Calu3 (cell line): ENCODE measurements around the gene VTI1B. TPM values are rescaled to one million over a fixed set of nuclear protein-coding genes. Genes with fewer than 3 reads are reported as not detected.

Experiments used
- BruUV-seq: library from RNA; stranded (reverse); fragments of 400-500 nt; replicated peaks from 2 replicates; lab custom pipeline; 2021; lab: Mats Ljungman, UMichigan
- CTCF ChIA-PET: fragments of 300-600 bp; sonication (Branson Sonifier 250); formaldehyde crosslinking; loops from one replicate; lab custom pipeline; 2022; ENCODE audit warnings: antibody characterized with exemption; lab: Charles Lee
- DNase-seq: peaks from one replicate; pipeline ENCODE4 v3.0.0; 2022
- H3K27ac Mint-ChIP-seq: one replicate; pipeline ENCODE4 v1.8.0; 2022; ENCODE audit warnings: mixed read lengths; ENCODE audit not compliant: unreplicated experiment
- H3K27me3 Mint-ChIP-seq: one replicate; pipeline ENCODE4 v1.8.0; 2022; ENCODE audit warnings: mixed read lengths; ENCODE audit not compliant: unreplicated experiment
- H3K36me3 Mint-ChIP-seq: one replicate; pipeline ENCODE4 v1.8.0; 2022; ENCODE audit warnings: mild to moderate bottlenecking, moderate library complexity, mixed read lengths; ENCODE audit not compliant: insufficient read depth, unreplicated experiment
- H3K4me1 Mint-ChIP-seq: one replicate; pipeline ENCODE4 v1.8.0; 2022; ENCODE audit warnings: mild to moderate bottlenecking, low read depth, mixed read lengths; ENCODE audit not compliant: unreplicated experiment
- H3K4me3 Mint-ChIP-seq: one replicate; pipeline ENCODE4 v1.8.0; 2022; ENCODE audit warnings: mild to moderate bottlenecking, low read depth, moderate library complexity, mixed read lengths; ENCODE audit not compliant: unreplicated experiment
- H3K9me3 Mint-ChIP-seq: one replicate; pipeline ENCODE4 v1.8.0; 2022; ENCODE audit warnings: low read depth, mixed read lengths; ENCODE audit not compliant: unreplicated experiment
- intact Hi-C: fragments of 100-400 bp; cut with micrococcal nuclease; formaldehyde crosslinking; loops from one replicate; pipeline ENCODE4 v1.10.0; 2022; ENCODE audit not compliant: unreplicated experiment
- total RNA-seq: library from RNA; stranded (reverse); gene quantifications from 2 replicates; pipeline ENCODE4 v1.2.3, GENCODE V29; 2022
- TF ChIP-seq, protein P1 (sequence below): fragments of 200-600 bp; IDR thresholded peaks from one replicate; pipeline ENCODE4 v1.8.0; 2022; ENCODE audit warnings: antibody characterized with exemption; ENCODE audit not compliant: unreplicated experiment

Gene VTI1B
- total RNA-seq, 1 experiment from 2014 or later = 75.5 TPM

DNA sequence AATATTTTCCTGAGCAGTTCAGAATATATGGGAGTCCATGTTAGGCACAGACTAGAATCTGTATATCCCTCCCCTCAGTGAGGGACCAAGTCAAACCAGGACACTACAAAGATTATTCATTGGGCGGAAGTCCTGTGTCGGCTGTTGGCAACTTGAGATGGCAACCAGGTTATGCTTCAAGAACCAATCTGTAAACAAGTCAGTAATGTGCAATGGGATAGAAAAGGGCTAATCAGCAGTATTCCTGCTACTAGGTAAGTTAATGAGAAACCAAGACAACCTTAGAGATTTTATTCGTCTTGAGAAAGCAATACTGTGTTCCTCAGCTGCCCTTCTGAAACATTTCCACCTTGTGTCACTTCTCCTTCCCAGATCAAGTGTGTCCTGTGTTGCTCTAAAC, 28.3 kb downstream of the VTI1B start:
- peaks cover 11% of the 10 kb centered on the region for H3K36me3 Mint-ChIP-seq
- no TSS peak for BruUV-seq
- H3K27me3 Mint-ChIP-seq = no peaks in the 10 kb centered on the region

DNA sequence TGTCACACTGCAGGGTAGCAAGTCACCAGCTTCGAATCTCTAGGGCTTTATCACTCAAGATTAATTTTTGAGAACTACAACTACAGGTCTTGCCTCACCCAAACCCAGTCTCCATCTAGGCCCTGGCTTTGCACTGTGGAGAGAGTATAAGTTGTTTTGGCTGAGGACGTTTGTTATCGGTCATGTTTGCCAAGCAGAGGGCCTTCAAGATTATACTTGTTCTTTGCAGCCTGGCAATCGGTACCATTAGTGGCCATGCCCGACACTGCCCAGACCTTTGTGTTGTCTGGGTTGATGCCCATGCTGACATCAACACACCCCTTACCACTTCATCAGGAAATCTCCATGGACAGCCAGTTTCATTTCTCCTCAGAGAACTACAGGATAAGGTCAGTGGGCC, 29.0 kb downstream of the VTI1B start:
- DNase-seq = no peak
- peaks cover 11% of the 10 kb centered on the region for H3K36me3 Mint-ChIP-seq
- no peaks in the 10 kb centered on the region for H3K4me1 Mint-ChIP-seq
- TF ChIP-seq, protein P1, sequence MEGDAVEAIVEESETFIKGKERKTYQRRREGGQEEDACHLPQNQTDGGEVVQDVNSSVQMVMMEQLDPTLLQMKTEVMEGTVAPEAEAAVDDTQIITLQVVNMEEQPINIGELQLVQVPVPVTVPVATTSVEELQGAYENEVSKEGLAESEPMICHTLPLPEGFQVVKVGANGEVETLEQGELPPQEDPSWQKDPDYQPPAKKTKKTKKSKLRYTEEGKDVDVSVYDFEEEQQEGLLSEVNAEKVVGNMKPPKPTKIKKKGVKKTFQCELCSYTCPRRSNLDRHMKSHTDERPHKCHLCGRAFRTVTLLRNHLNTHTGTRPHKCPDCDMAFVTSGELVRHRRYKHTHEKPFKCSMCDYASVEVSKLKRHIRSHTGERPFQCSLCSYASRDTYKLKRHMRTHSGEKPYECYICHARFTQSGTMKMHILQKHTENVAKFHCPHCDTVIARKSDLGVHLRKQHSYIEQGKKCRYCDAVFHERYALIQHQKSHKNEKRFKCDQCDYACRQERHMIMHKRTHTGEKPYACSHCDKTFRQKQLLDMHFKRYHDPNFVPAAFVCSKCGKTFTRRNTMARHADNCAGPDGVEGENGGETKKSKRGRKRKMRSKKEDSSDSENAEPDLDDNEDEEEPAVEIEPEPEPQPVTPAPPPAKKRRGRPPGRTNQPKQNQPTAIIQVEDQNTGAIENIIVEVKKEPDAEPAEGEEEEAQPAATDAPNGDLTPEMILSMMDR = no peak
- no TSS peak for BruUV-seq
- H3K4me3 Mint-ChIP-seq = no peak overlapping the region
- no peaks in the 10 kb centered on the region for H3K9me3 Mint-ChIP-seq
- intact Hi-C loops = no loop called here
- CTCF ChIA-PET = interaction anchor here (0.7 kb wide), 1 partner anchor 854 kb away, joined by 6 read pairs; no protein-coding TSS in a partner anchor
- H3K27ac Mint-ChIP-seq = no peak overlapping the region
- no peaks in the 10 kb centered on the region for H3K27me3 Mint-ChIP-seq

More for the DNA sequence above, 28.3 kb downstream of the VTI1B start:
- Mint-ChIP-seq H3K9me3 (no peaks in the 10 kb centered on the region), H3K27ac (no peak overlapping the region), H3K4me3 (no peak overlapping the region), H3K4me1 (no peaks in the 10 kb centered on the region)
- CTCF ChIA-PET = no interaction called here
- intact Hi-C loops = no loop called here
- TF ChIP-seq, protein P1 = no peak
- no peak for DNase-seq

DNA sequence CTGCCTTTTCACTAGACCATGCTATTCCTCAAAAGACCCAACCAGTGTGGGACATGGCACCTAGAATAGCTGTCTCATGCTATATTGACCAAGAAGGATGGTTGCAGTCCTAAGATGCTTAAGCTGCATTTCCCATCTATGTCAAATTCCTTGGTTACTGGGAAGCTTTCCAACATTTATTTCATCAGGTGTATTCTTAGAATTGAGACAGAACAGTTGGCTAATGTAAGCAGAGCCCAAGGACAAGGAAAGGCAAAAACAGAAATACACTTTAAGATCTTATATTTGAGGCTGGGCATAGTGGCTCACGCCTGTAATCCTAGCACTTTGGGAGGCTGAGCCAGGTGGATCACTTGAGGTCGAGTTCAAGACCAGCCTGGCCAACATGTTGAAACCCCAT, 30.0 kb downstream of the VTI1B start:
- no peaks in the 10 kb centered on the region for H3K9me3 Mint-ChIP-seq
- H3K36me3 Mint-ChIP-seq = peaks cover 7% of the 10 kb centered on the region
- BruUV-seq = no TSS peak
- no peak overlapping the region for H3K27ac Mint-ChIP-seq
- DNase-seq = no peak
- no peaks in the 10 kb centered on the region for H3K27me3 Mint-ChIP-seq
- intact Hi-C loops = no loop called here
- H3K4me1 Mint-ChIP-seq = no peaks in the 10 kb centered on the region
- H3K4me3 Mint-ChIP-seq = no peak overlapping the region
- TF ChIP-seq, protein P1 = no peak
- CTCF ChIA-PET = no interaction called here

DNA sequence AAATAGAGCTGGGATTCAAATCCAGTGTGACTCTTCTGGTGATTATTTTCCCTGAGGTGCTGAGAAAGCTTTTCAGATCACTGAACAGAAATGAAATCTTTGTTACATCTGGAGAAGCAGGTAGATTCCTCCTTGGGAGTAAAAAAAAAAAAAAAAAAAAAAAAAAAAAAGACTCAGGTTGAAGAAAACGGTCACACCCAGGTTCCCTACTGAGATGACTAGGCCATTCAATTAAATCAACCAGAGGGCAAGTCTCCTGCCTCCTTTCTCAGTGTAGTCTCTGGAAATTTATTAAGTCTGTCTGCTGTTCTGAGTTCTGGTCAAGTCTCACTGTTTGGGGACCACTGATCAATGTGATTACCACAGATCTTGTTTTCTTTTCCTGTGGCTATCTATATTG, 30.7 kb downstream of the VTI1B start:
- intact Hi-C loops = no loop called here
- H3K27ac Mint-ChIP-seq = no peak overlapping the region
- H3K4me3 Mint-ChIP-seq = no peak overlapping the region
- no TSS peak for BruUV-seq
- H3K9me3 Mint-ChIP-seq = no peaks in the 10 kb centered on the region
- H3K27me3 Mint-ChIP-seq = no peaks in the 10 kb centered on the region
- H3K4me1 Mint-ChIP-seq = no peaks in the 10 kb centered on the region
- CTCF ChIA-PET = no interaction called here
- no peak for DNase-seq
- TF ChIP-seq, protein P1 = no peak
- H3K36me3 Mint-ChIP-seq = peaks cover 7% of the 10 kb centered on the region
